Measurements from ENCODE around the gene TNC.
A peak's percentile ranks its signal among the peaks of the same experiment; 100 is the strongest.
"Not testable (repeated sequence)": the region's sequence is repeated elsewhere in the genome, so short reads cannot be mapped to it uniquely, and the experiment has no call there.

The TNC gene

GRCh38 chr9:115133649-115134048 is 15.7 kb upstream of the TNC start:
- DNase-seq, result no peak

- DNase-seq, result no peak
These were observed 14.7 kb upstream of the TNC start for GRCh38 chr9:115132648-115133047.

- no peak for DNase-seq
These were observed 12.2 kb upstream of the TNC start for GRCh38 chr9:115130176-115130575.

DNA sequence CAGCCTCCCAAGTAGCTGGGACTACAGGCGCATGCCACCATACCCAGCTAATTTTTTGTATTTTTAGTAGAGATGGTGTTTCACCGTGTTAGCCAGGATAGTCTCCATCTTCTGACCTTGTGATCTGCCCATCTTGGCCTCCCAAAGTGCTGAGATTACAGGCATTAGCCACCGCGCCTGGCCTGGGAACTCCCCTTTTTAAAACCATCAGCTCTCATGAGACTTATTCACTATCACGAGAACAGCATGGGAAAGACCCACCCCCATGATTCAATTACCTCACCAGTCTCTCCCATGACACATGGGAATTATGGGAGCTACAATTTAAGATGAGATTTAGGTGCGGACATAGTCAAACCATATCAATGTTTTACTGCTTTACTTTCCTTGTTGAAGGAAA is 10.8 kb upstream of the TNC start:
- DNase-seq, result not testable (repeated sequence)

DNA sequence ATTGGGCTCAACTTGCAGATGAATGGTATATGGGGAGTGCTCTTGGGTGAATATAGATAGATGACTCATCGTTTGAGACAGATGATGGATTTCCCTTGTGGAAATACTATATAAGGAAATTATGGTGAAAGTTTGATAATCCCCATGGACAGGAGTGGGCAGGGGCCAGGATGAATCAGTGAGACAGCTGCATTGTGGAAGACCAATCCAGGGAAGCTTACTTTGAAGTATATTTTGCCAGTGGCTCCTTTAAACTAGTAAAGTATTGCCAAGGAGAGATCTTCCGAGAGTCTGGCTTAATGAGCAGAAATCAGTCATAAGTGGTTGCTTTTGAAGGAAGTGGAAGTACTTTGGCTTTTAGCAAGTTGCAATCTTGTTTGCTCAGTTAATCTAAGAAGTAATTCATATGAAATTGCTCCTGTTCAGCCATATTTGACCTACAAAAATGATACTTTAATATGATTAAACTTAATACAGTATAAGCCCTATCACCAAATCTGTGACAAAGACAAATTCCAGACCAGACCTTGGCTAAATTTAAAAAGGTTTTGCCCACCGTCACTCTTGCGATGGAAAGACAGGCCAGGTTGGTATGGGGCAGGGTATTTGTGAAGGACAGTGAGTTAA is 9.3 kb upstream of the TNC start:
- DNase-seq, result no peak

DNA sequence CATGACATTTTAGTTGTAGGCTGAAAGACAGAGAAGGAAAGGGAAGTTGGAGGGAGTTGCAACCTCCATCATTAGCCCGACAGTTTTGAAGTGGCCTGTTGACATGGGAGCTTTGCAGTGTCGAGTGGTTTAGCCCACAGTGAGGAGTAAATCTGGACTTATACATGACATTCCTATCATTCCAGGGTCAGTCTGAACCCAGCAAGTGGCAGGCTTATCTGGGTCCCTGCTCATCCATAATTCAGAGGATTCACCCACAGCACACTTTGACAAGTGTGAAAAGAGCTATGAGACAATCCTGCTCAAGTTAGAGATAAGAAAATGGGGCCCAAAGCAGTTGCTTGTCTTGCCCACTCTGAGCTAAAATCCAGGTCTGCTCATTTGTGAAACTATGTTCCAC is 8.4 kb upstream of the TNC start:
- DNase-seq, result no peak

- DNase-seq, result no peak
These were observed 5.0 kb upstream of the TNC start for GRCh38 chr9:115122937-115123336.

GRCh38 chr9:115121181-115121580 is 3.2 kb upstream of the TNC start:
- DNase-seq, result peak; percentile 7

- peak; percentile 33 for DNase-seq
These were observed 892 bp upstream of the TNC start for GRCh38 chr9:115118879-115119218.

GRCh38 chr9:115116421-115117284 is 1.3 kb downstream of the TNC start:
- no peak for DNase-seq

DNA sequence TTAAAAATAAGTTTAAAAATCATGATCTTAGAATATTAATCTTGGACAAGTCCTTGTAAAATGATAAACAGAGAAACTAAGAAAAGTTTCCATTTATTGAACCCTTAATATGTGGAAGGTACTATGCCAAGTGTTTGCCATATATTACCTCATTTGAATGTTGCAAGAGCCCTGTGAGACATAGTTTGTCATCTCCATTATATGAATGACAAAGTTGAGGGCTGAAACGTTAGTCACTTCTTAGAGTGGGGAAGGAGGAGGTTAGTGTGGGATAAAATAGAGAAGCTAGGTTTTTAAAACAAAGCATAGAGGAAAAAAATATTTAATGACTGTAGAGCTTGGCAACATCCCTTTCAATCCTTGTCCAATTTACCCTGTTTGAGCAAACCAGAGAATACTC is 2.0 kb downstream of the TNC start:
- DNase-seq, result no peak

GRCh38 chr9:115115117-115115880 is 2.7 kb downstream of the TNC start:
- DNase-seq, result no peak

- no peak for DNase-seq
These were observed 3.4 kb downstream of the TNC start for GRCh38 chr9:115114546-115114945.

DNA sequence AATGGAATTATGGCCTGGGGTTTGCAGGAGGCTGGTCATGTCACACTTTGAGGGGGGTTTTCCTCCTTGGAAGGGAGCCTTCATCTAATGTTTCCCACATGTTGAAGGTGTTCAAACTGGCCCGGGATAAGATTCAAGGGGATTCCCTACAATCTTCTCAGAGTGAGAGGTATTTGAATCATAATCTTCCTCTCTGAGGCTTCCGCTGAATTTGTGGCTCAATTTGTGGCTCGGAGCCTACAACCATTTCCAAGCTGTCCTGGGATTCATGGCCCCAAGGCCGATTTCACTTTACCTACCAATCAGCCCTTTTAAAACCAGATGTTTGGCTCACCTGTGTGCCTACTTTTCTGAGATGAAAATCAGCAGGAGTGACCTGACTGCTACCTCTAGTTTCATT is 3.9 kb downstream of the TNC start:
- no peak for DNase-seq

DNA sequence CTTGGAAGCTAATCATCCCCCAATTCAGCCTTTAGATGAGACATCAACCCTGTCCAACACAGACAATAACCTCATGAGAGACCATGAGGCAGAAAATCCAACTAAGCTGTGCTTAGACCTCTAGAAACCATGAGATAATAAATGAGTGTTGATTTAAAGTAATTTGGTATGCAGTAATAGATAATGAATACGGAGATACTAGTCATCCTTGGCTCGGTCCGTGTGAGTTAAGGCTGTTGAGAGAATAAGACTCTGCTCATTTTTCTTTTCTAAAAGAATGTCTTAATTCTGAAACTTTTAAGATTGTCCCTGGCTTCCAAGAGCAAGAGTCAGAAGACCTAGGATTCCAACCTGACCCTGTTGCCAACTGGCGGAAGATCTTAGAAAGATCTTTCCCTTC is 6.1 kb downstream of the TNC start:
- no peak for DNase-seq

GRCh38 chr9:115109486-115109885 is 8.5 kb downstream of the TNC start:
- DNase-seq, result no peak

DNA sequence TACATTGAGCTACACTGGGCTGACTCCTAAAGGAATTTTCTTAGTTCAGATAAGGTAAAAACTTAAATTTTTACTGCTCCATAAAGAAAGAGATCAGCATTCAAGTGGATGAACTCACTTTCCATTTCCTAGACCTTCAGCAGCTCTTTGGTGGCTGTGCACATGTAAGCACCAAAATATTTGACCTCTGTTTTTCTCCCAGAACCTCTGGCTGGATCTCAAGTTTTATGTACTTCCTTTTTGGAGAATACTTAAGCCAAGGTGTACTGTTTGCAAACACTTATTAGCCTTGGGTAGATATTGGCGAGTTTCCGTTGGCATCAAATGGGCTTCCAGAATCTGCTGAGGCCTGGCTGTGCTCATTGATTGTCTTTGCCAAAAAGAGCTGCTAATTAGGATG is 10.3 kb downstream of the TNC start:
- no peak for DNase-seq

DNA sequence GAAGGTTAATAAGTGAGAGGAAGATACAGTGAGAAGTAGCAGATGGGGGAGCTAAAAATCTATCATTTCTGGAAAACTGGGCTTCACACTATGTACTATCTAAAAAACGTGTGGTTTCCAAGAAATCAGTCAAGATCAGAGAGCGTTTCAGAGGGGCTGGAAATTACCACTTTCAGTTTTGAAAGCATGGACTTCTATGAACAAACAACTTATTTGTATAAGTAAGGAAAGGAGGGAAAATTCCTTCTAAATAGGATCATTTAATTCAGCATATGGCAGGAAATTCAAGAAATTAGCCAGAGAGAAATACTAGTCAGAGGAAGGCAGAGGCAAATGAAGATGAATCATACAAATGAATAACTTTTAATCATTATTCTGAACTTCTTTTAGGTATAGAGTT is 11.3 kb downstream of the TNC start:
- DNase-seq, result no peak

DNA sequence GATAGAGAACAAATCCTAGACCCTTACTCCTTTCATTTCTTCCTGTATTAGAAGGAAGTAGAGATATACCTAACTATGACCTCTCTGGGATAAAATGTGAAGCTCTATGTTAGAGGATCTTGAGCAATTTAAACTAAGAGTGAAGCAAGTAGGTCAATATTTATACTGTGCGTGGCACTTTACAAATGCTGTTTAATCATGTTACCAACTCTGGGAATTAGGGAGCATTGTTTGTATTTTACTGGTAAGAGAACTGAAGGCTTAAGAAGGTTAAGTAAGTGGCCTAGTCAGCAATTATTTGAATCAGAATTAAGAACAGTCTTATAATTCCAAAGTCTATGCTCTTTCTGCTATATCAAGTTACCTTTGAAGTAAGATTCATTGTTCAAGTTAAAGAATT is 12.0 kb downstream of the TNC start:
- no peak for DNase-seq

- no peak for DNase-seq
These were observed 13.0 kb downstream of the TNC start for GRCh38 chr9:115104908-115105307.

DNA sequence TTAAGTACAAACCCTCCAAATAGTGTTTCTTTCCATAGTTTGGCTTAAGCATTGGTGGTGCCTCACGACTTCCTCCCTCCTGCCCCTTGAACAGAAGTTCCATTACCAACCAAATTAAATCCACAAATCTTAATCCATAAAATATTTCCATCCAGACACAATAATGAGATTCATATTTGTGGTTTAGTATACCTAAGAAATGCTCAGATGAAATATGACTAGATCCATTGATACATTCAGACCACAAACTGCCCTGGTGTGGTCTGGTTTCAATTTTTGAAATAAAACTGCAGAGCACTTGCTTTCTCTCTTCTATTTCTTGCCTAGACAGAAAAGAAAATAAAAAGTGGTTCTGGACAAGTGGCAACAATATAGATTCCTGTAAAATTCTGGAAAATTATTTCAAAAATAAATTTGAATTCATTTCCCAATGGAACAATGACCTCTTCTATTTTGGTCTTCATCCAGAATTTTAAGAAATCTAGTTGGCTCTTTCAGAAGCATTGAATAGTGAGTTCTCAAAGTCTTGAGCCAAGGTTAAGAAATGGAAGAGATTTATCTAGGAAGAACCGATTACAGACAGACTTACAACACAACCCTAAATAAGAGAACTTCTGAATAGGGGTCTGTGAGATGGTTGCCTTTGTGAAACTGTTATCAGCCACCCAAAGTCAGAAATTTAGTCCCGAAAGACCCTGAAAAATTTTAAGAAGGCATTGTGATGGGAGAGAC is 14.0 kb downstream of the TNC start:
- DNase-seq, result no peak

DNA sequence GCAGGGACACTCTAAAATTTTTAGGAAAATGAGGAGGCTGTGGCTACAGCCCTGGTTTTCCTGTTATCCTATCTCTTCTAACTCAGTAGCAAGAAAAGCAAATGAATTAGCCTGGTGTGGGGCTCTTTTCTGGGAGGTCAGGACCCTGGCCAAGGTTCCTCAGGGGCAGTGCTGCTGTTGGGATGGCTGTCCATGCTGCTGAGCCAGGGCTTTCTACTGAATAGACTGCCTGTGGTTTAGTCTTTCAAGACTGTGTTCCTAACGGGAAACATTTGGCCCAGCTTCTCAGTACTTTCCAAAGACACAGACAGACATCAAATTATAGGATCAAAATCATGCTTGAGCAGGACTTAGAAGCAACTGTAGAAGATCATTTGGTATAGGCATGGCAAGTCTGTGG is 18.1 kb downstream of the TNC start:
- no peak for DNase-seq

DNA sequence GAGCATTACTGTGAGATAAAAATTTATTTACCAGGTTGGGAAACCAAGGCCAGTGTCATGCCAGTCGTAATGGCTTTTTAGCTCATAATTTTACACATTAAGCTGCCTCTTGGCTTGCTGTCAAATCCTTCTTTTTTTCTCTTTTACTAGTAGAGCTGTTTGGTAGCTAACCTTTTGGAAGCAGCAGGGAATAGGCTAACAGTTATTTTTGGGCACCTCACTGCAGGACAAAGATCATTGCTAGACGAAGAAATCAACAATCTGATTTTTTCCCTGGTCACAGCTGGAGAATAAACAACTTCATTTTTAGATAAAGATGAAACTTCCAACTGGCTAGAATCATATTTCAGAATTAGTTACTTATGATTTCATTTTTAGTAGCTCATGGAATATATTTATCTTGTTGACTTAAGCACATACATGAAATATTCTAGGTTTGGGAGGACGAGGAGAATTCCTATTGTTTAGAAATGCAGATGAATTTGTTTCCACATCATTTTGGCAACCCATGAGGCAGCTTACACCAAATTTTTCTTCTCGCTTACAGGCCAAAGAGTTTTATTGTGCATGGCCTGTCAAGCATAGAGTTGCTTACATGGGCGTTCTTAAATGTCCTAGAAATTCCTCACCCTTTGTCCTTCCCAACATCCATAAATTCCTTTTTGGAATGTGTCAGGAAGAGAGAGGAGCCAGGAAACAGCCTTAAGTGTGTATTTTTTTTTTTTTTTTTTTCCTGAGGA is 19.6 kb downstream of the TNC start:
- no peak for DNase-seq
